Activated T-cell treated with anti-CD3 and anti-CD28 coated beads, Interleukin-2, amount 50 U/mL, for 72 hours (primary cell): ENCODE measurements around the gene DENND5A. TPM values are rescaled to one million over a fixed set of nuclear protein-coding genes. Genes with fewer than 3 reads are reported as not detected.
"Not testable (repeated sequence)": the region's sequence is repeated elsewhere in the genome, so short reads cannot be mapped to it uniquely, and the experiment has no call there.

Experiments used
- ATAC-seq, 2 donors: fragments of 150-1000 bp; cut with Tn5 transposase; replicated peaks in 1 of 2; 2 replicates each; pipeline ENCODE4 v1.10.0; 2021; ENCODE audit warnings: moderate library complexity in 2 of 2, mild to moderate bottlenecking in 1 of 2
- DNase-seq, 2 donors: peaks; one replicate each; pipeline ENCODE4 v3.0.0; 2021 to 2022; ENCODE audit warnings: mixed read lengths in 1 of 2
- H3K27ac Mint-ChIP-seq: one replicate; pipeline ENCODE4 v1.8.0; 2022; ENCODE audit warnings: mild to moderate bottlenecking, moderate library complexity, mixed read lengths
- H3K27me3 Mint-ChIP-seq: one replicate; pipeline ENCODE4 v1.8.0; 2022; ENCODE audit warnings: low read depth, mixed read lengths
- H3K36me3 Mint-ChIP-seq, 2 donors: one replicate each; pipeline ENCODE4 v1.8.0; 2022; ENCODE audit warnings: mixed read lengths in 2 of 2, mild to moderate bottlenecking in 1 of 2; ENCODE audit not compliant: insufficient read depth in 2 of 2
- H3K4me1 Mint-ChIP-seq: one replicate; pipeline ENCODE4 v1.8.0; 2022; ENCODE audit warnings: low read depth, mixed read lengths
- H3K4me3 Mint-ChIP-seq, 2 donors: one replicate each; pipeline ENCODE4 v1.8.0; 2022; ENCODE audit warnings: mild to moderate bottlenecking in 2 of 2, mixed read lengths in 2 of 2, moderate library complexity in 2 of 2
- H3K9me3 Mint-ChIP-seq, 2 donors: one replicate each; pipeline ENCODE4 v1.8.0; 2022; ENCODE audit warnings: mixed read lengths in 2 of 2
- total RNA-seq, 2 donors: library from RNA; stranded (reverse); gene quantifications; one replicate each; pipeline ENCODE4 v1.2.3, GENCODE V29; 2022

Gene DENND5A
- total RNA-seq, 2 donors from 2014 or later = 54.2 to 62.7 TPM

- ATAC-seq = no peak
- H3K4me3 Mint-ChIP-seq = no peak overlapping the region
- no peaks in the 10 kb centered on the region for H3K9me3 Mint-ChIP-seq
- DNase-seq = no peak
- H3K27ac Mint-ChIP-seq = no peak overlapping the region
- peaks cover 8% of the 10 kb centered on the region for H3K4me1 Mint-ChIP-seq
- peaks cover 29% of the 10 kb centered on the region for H3K27me3 Mint-ChIP-seq
- no peaks in the 10 kb centered on the region for H3K36me3 Mint-ChIP-seq
These were observed 161.4 kb downstream of the DENND5A start for GRCh38 chr11:9103542-9104276.

- no peaks in the 10 kb centered on the region for H3K9me3 Mint-ChIP-seq
- no peaks in the 10 kb centered on the region for H3K36me3 Mint-ChIP-seq
- no peak overlapping the region for H3K4me3 Mint-ChIP-seq
- H3K27me3 Mint-ChIP-seq = peaks cover 29% of the 10 kb centered on the region
- H3K27ac Mint-ChIP-seq = no peak overlapping the region
- DNase-seq (no peak), ATAC-seq (no peak)
- H3K4me1 Mint-ChIP-seq = no peaks in the 10 kb centered on the region
These were observed 165.5 kb downstream of the DENND5A start for GRCh38 chr11:9099617-9100016.

GRCh38 chr11:9098455-9098854 is 166.7 kb downstream of the DENND5A start:
- not testable (repeated sequence) for H3K4me3 Mint-ChIP-seq, DNase-seq, H3K36me3 Mint-ChIP-seq, H3K4me1 Mint-ChIP-seq, H3K27ac Mint-ChIP-seq, H3K9me3 Mint-ChIP-seq, ATAC-seq
- H3K27me3 Mint-ChIP-seq = peaks cover 35% of the 10 kb centered on the region

- not testable (repeated sequence) for ATAC-seq
These were observed 167.8 kb downstream of the DENND5A start for GRCh38 chr11:9097186-9097943.

GRCh38 chr11:9096427-9096826 is 168.7 kb downstream of the DENND5A start:
- H3K9me3 Mint-ChIP-seq = no peaks in the 10 kb centered on the region
- H3K4me1 Mint-ChIP-seq = peaks cover 7% of the 10 kb centered on the region
- no peak for DNase-seq
- H3K4me3 Mint-ChIP-seq = no peak overlapping the region
- no peaks in the 10 kb centered on the region for H3K36me3 Mint-ChIP-seq
- no peak overlapping the region for H3K27ac Mint-ChIP-seq
- ATAC-seq = no peak
- H3K27me3 Mint-ChIP-seq = peaks cover 51% of the 10 kb centered on the region

More at GRCh38 chr11:9097186-9097943, 167.8 kb downstream of the DENND5A start:
- H3K36me3 Mint-ChIP-seq, H3K9me3 Mint-ChIP-seq, H3K4me3 Mint-ChIP-seq, H3K27ac Mint-ChIP-seq, DNase-seq, H3K4me1 Mint-ChIP-seq: not testable (repeated sequence)
- H3K27me3 Mint-ChIP-seq = peaks cover 46% of the 10 kb centered on the region

- DNase-seq (peak; percentile 19 to 27), ATAC-seq (no peak)
- H3K27ac Mint-ChIP-seq = no peak overlapping the region
- no peak overlapping the region for H3K4me3 Mint-ChIP-seq
- H3K36me3 Mint-ChIP-seq = no peaks in the 10 kb centered on the region
- peaks cover 48% of the 10 kb centered on the region for H3K27me3 Mint-ChIP-seq
- H3K9me3 Mint-ChIP-seq = no peaks in the 10 kb centered on the region
- peaks cover 7% of the 10 kb centered on the region for H3K4me1 Mint-ChIP-seq
These were observed 169.7 kb downstream of the DENND5A start for GRCh38 chr11:9095421-9095820.

GRCh38 chr11:9094420-9094819 is 170.7 kb downstream of the DENND5A start:
- H3K27ac Mint-ChIP-seq = no peak overlapping the region
- H3K4me1 Mint-ChIP-seq = peaks cover 7% of the 10 kb centered on the region
- DNase-seq = no peak

GRCh38 chr11:9092853-9093778 is 172.0 kb downstream of the DENND5A start:
- peaks cover 7% of the 10 kb centered on the region for H3K4me1 Mint-ChIP-seq

More at GRCh38 chr11:9094420-9094819, 170.7 kb downstream of the DENND5A start:
- H3K9me3 Mint-ChIP-seq = no peaks in the 10 kb centered on the region
- H3K27me3 Mint-ChIP-seq = peaks cover 58% of the 10 kb centered on the region
- H3K4me3 Mint-ChIP-seq = no peak overlapping the region
- H3K36me3 Mint-ChIP-seq = no peaks in the 10 kb centered on the region
- no peak for ATAC-seq

GRCh38 chr11:9092072-9092471 is 173.1 kb downstream of the DENND5A start:
- no peak for DNase-seq
- Mint-ChIP-seq H3K9me3 (no peaks in the 10 kb centered on the region), H3K36me3 (no peaks in the 10 kb centered on the region), H3K27me3 (peaks cover 82% of the 10 kb centered on the region), H3K27ac (no peak overlapping the region), H3K4me3 (peak overlapping the region; percentile 42 to 62), H3K4me1 (peaks cover 7% of the 10 kb centered on the region)
- ATAC-seq = no peak

More at GRCh38 chr11:9092853-9093778, 172.0 kb downstream of the DENND5A start:
- Mint-ChIP-seq H3K9me3 (no peaks in the 10 kb centered on the region), H3K4me3 (peak overlapping the region; percentile 42 to 62), H3K27me3 (peaks cover 71% of the 10 kb centered on the region), H3K36me3 (no peaks in the 10 kb centered on the region), H3K27ac (no peak overlapping the region)
- no peak for DNase-seq
- no peak for ATAC-seq

GRCh38 chr11:9091044-9091922 is 173.9 kb downstream of the DENND5A start, which contains the start of gene SCUBE2:
SCUBE2 (minus strand) TSS chr11:9091599; CDS start chr11:9091528, 71 bp downstream.
- peaks cover 7% of the 10 kb centered on the region for H3K4me1 Mint-ChIP-seq
- peak; percentile 58 for ATAC-seq
- H3K9me3 Mint-ChIP-seq = no peaks in the 10 kb centered on the region
- no peaks in the 10 kb centered on the region for H3K36me3 Mint-ChIP-seq
- H3K4me3 Mint-ChIP-seq = peak within 1 kb of the TSS; percentile 51 to 62
- DNase-seq = peak in 1 of 2 donors; percentile 9
- no peak within 1 kb of the TSS for H3K27ac Mint-ChIP-seq
- peaks cover 76% of the 10 kb centered on the region for H3K27me3 Mint-ChIP-seq

- DNase-seq = no peak
- Mint-ChIP-seq H3K9me3 (no peaks in the 10 kb centered on the region), H3K4me3 (peak overlapping the region; percentile 51 to 61), H3K36me3 (no peaks in the 10 kb centered on the region), H3K4me1 (peaks cover 7% of the 10 kb centered on the region), H3K27me3 (peaks cover 73% of the 10 kb centered on the region), H3K27ac (no peak overlapping the region)
- no peak for ATAC-seq
These were observed 174.6 kb downstream of the DENND5A start for GRCh38 chr11:9090488-9091043.

GRCh38 chr11:9089636-9090035 is 175.5 kb downstream of the DENND5A start:
- peaks cover 71% of the 10 kb centered on the region for H3K27me3 Mint-ChIP-seq
- H3K9me3 Mint-ChIP-seq = no peaks in the 10 kb centered on the region
- H3K4me1 Mint-ChIP-seq = peaks cover 7% of the 10 kb centered on the region
- H3K27ac Mint-ChIP-seq = no peak overlapping the region
- H3K4me3 Mint-ChIP-seq = no peak overlapping the region
- H3K36me3 Mint-ChIP-seq = no peaks in the 10 kb centered on the region
- DNase-seq (no peak), ATAC-seq (peak in 1 of 2 donors; percentile 11)
